ENCODE results near the gene CAV3. TPM values are rescaled to one million over a fixed set of nuclear protein-coding genes. Genes with fewer than 3 reads are reported as not detected.

CAV3 gene
- total and polyA plus RNA-seq, 2 experiments from 2014 or later, result not detected

DNA sequence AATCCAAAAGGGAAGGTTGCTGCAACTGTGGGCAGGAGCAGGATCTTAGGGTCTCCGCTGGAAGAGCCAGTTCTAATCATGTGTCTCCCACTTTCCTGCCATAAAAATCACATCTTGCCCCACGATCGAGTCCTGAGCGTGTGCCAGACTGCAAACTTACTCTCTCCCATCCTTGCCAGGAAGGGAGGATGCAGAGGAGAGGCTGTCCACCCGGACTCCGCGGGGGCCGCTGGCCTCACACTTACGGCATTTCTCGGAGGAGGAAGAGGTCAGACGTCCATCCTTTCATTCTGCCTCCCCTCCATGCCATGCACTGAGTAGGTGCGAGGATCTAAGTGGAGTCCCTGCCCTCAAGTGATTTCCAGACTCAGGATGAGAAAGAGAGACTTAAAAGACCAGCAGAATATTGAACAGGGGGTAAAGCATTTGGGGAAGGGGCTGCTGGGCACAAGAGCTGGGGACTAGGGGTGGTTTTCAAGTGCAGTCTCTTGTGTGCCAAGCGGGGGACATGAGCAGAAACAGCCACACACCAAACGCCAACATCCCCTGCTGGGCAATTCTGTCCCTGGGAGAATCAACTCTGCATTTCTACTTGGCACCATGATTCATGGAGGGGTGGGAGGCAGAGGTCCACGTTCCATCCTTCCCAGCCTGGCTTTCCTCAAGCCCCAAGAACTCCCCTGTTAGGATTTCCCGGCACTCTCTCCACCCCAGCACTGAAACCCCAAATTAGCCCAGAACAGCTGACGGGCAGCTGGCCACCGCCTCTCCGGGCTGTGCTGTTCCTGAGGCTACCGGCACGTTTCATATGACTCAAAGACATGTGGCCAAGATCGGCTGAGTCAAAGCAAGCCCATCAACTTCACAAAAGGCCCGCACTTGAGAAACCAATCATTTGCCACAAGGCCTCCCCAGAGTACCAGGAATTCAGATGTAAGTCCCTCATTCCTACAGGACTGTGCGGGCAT, 24.2 kb downstream of the CAV3 start:
- no peaks in the 10 kb centered on the region for H3K9me3 Mint-ChIP-seq
- DNase-seq (ENCODE audit: low spot score) (no peak), ATAC-seq (no peak)
- peaks cover 5% of the 10 kb centered on the region for H3K27me3 Mint-ChIP-seq (ENCODE audit: insufficient read depth, low read depth, poor library complexity)
- Histone ChIP-seq H3K9me2 (ENCODE audit: insufficient read depth) (no peaks in the 10 kb centered on the region), H4K20me1 (replicated peaks; ENCODE audit: insufficient read depth) (peaks cover 6% of the 10 kb centered on the region; the same call in 1 of the 2 replicates), H3F3A (replicated peaks; ENCODE audit: low read depth) (no peaks in the 10 kb centered on the region), H3K27ac (ENCODE audit: low read depth) (no peak overlapping the region), H2AFZ (no peak overlapping the region), H3K36me3 (ENCODE audit: insufficient read depth) (no peaks in the 10 kb centered on the region), H3K4me3 (no peak overlapping the region), H3K4me2 (no peak overlapping the region), H3K27me3 (ENCODE audit: insufficient read depth) (no peaks in the 10 kb centered on the region), H3K79me2 (replicated peaks; ENCODE audit: insufficient read depth) (no peaks in the 10 kb centered on the region), H3K4me1 (ENCODE audit: insufficient read depth) (no peaks in the 10 kb centered on the region)
- no peaks in the 10 kb centered on the region; the same call in 2 of the 3 replicates for H3K36me3 Mint-ChIP-seq (ENCODE audit: low read depth)
- H3K4me3 Mint-ChIP-seq, result no peak overlapping the region
- H3K27ac Mint-ChIP-seq, result no peak overlapping the region
- H3K4me1 Mint-ChIP-seq, result peaks cover 3% of the 10 kb centered on the region
- TF ChIP-seq, protein P1, sequence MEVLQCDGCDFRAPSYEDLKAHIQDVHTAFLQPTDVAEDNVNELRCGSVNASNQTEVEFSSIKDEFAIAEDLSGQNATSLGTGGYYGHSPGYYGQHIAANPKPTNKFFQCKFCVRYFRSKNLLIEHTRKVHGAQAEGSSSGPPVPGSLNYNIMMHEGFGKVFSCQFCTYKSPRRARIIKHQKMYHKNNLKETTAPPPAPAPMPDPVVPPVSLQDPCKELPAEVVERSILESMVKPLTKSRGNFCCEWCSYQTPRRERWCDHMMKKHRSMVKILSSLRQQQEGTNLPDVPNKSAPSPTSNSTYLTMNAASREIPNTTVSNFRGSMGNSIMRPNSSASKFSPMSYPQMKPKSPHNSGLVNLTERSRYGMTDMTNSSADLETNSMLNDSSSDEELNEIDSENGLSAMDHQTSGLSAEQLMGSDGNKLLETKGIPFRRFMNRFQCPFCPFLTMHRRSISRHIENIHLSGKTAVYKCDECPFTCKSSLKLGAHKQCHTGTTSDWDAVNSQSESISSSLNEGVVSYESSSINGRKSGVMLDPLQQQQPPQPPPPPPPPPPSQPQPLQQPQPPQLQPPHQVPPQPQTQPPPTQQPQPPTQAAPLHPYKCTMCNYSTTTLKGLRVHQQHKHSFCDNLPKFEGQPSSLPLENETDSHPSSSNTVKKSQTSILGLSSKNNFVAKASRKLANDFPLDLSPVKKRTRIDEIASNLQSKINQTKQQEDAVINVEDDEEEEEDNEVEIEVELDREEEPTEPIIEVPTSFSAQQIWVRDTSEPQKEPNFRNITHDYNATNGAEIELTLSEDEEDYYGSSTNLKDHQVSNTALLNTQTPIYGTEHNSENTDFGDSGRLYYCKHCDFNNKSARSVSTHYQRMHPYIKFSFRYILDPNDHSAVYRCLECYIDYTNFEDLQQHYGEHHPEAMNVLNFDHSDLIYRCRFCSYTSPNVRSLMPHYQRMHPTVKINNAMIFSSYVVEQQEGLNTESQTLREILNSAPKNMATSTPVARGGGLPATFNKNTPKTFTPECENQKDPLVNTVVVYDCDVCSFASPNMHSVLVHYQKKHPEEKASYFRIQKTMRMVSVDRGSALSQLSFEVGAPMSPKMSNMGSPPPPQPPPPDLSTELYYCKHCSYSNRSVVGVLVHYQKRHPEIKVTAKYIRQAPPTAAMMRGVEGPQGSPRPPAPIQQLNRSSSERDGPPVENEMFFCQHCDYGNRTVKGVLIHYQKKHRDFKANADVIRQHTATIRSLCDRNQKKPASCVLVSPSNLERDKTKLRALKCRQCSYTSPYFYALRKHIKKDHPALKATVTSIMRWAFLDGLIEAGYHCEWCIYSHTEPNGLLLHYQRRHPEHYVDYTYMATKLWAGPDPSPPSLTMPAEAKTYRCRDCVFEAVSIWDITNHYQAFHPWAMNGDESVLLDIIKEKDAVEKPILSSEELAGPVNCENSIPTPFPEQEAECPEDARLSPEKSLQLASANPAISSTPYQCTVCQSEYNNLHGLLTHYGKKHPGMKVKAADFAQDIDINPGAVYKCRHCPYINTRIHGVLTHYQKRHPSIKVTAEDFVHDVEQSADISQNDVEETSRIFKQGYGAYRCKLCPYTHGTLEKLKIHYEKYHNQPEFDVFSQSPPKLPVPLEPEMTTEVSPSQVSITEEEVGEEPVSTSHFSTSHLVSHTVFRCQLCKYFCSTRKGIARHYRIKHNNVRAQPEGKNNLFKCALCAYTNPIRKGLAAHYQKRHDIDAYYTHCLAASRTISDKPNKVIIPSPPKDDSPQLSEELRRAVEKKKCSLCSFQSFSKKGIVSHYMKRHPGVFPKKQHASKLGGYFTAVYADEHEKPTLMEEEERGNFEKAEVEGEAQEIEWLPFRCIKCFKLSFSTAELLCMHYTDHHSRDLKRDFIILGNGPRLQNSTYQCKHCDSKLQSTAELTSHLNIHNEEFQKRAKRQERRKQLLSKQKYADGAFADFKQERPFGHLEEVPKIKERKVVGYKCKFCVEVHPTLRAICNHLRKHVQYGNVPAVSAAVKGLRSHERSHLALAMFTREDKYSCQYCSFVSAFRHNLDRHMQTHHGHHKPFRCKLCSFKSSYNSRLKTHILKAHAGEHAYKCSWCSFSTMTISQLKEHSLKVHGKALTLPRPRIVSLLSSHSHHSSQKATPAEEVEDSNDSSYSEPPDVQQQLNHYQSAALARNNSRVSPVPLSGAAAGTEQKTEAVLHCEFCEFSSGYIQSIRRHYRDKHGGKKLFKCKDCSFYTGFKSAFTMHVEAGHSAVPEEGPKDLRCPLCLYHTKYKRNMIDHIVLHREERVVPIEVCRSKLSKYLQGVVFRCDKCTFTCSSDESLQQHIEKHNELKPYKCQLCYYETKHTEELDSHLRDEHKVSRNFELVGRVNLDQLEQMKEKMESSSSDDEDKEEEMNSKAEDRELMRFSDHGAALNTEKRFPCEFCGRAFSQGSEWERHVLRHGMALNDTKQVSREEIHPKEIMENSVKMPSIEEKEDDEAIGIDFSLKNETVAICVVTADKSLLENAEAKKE (CRISPR knock-in tag; IDR thresholded peaks at IDR 0.05), result no peak
- TF ChIP-seq POLR2AphosphoS5 (IDR thresholded peaks at IDR 0.05; ENCODE audit: low read depth), result no peak
- TF ChIP-seq EZH2phosphoT487 (IDR thresholded peaks at IDR 0.05; ENCODE audit: unreplicated experiment), result no peak
- TF ChIP-seq EZH2 (IDR thresholded peaks at IDR 0.05; ENCODE audit: low read depth, unreplicated experiment), result no peak
- TF ChIP-seq CREB1 (CRISPR knock-in tag; IDR thresholded peaks at IDR 0.05; ENCODE audit: low read depth), result no peak

Measured in GM23338 (cell line).